Fibroblast of lung (primary cell): ENCODE data around the gene LRRC71. TPM values are rescaled to one million over a fixed set of nuclear protein-coding genes. Genes with fewer than 3 reads are reported as not detected.

Experiments
- DNase-seq, 2 donors: peaks; one replicate each; pipeline versions ENCODE4 v3.0.0 to v3.0.0-alpha.2; 2010; ENCODE audit warnings: low read depth in 2 of 2
- H2AFZ ChIP-seq: 2 replicates; pipeline ENCODE4 v1.5.1; 2012; ENCODE audit warnings: low read length, control low read depth, inconsistent platforms
- H3K27ac ChIP-seq: 2 replicates; pipeline ENCODE4 v1.5.1; 2011; ENCODE audit warnings: low read length, control low read depth; ENCODE audit not compliant: insufficient read depth
- H3K27me3 ChIP-seq: 2 replicates; pipeline ENCODE4 v1.5.1; 2011; ENCODE audit warnings: mild to moderate bottlenecking, low read length; ENCODE audit not compliant: control insufficient read depth, insufficient read depth
- H3K36me3 ChIP-seq: 2 replicates; pipeline ENCODE4 v1.5.1; 2011; ENCODE audit warnings: low read length; ENCODE audit not compliant: control insufficient read depth, insufficient read depth
- H3K4me1 ChIP-seq: 2 replicates; pipeline ENCODE4 v1.5.1; 2011; ENCODE audit warnings: low read length; ENCODE audit not compliant: control insufficient read depth, insufficient read depth; ENCODE audit errors: extremely low read depth
- H3K4me2 ChIP-seq: 2 replicates; pipeline ENCODE4 v1.5.1; 2011; ENCODE audit warnings: low read length, control low read depth; ENCODE audit not compliant: insufficient read depth; ENCODE audit errors: extremely low read depth
- H3K4me3 ChIP-seq, 4 experiments: fragments of 200-600 bp in 1 of 4; sonication (generic) in 1 of 4; replicated peaks in 1 of 4; 2 replicates each; pipeline ENCODE4 v1.5.1; 2011 to 2016; ENCODE audit warnings: low read length in 4 of 4, low read depth in 3 of 4, mild to moderate bottlenecking in 3 of 4, control low read depth in 2 of 4, inconsistent platforms in 1 of 4, mixed read lengths in 1 of 4; ENCODE audit not compliant: insufficient read depth in 1 of 4; ENCODE audit errors: control extremely low read depth in 1 of 4
- H3K79me2 ChIP-seq: 2 replicates; pipeline ENCODE4 v1.5.1; 2012; ENCODE audit warnings: mild to moderate bottlenecking, low read length, inconsistent platforms; ENCODE audit not compliant: control insufficient read depth, insufficient read depth
- H3K9ac ChIP-seq: 2 replicates; pipeline ENCODE4 v1.5.1; 2011; ENCODE audit warnings: mild to moderate bottlenecking, low read length, control low read depth; ENCODE audit not compliant: insufficient read depth
- H3K9me3 ChIP-seq: 2 replicates; pipeline ENCODE4 v1.5.1; 2012; ENCODE audit warnings: low read depth, low read length; ENCODE audit not compliant: control insufficient read depth, insufficient read depth
- H4K20me1 ChIP-seq: 2 replicates; pipeline ENCODE4 v1.5.1; 2011; ENCODE audit warnings: low read length; ENCODE audit not compliant: control insufficient read depth, insufficient read depth; ENCODE audit errors: extremely low read depth
- EZH2 ChIP-seq: IDR thresholded peaks from 2 replicates; pipeline ENCODE4 v1.5.1; 2012; ENCODE audit warnings: low read length, control low read depth, mild to moderate bottlenecking; ENCODE audit errors: missing control alignments
- polyA plus RNA-seq, 2 donors: library from polyadenylated mRNA; depleted of rRNA in 1 of 2; stranded (reverse) in 1 of 2; unstranded in 1 of 2; fragments of >200 nt; gene quantifications; 2 replicates each; pipeline ENCODE4 v1.2.1, GENCODE V29; 2011 to 2012; ENCODE audit warnings: missing spikeins in 1 of 2
- total RNA-seq: library from RNA; depleted of rRNA; stranded (reverse); fragments of >200 nt; gene quantifications from 2 replicates; pipeline ENCODE4 v1.2.1, GENCODE V29; 2014
- TF ChIP-seq, protein P1 (sequence below), 2 donors: IDR thresholded peaks in 1 of 2; conservative IDR thresholded peaks in 1 of 2; 1 replicate in 1 of 2; 2 replicates in 1 of 2; pipeline ENCODE4 v1.5.1; 2011 to 2012; ENCODE audit warnings: low read length in 2 of 2, control low read depth in 1 of 2, inconsistent platforms in 1 of 2, low read depth in 1 of 2, mild to moderate bottlenecking in 1 of 2

LRRC71 gene
- total and polyA plus RNA-seq, 2 donors (not counting 1 experiment from before 2014, with no cell fraction given): 1.8 TPM; not detected in 1

DNA sequence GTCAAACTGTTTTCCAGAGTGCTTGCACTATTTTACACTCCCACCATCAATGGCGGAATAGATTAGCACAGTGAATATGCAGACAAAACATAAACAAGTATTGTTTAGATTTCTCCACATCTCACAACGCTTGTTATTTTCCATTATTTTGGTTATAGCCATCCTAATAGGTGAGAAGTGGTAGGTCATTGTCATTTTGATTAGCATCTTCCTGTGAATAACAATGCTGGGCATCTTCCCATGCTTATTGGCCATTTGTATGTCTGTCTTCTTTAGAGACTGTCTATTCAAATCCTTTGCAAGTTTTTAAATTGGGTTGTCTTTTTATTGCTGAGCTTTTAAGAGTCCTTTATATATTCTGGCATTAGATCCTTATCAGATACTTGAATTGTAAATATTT lies 54.7 kb downstream of the LRRC71 start:
- no peaks in the 10 kb centered on the region for H3K9me3 ChIP-seq
- H4K20me1 ChIP-seq: no peaks in the 10 kb centered on the region
- H3K79me2 ChIP-seq: no peaks in the 10 kb centered on the region
- no peak overlapping the region for H3K9ac ChIP-seq
- no peak overlapping the region for H3K4me3 ChIP-seq
- TF ChIP-seq, protein P1, sequence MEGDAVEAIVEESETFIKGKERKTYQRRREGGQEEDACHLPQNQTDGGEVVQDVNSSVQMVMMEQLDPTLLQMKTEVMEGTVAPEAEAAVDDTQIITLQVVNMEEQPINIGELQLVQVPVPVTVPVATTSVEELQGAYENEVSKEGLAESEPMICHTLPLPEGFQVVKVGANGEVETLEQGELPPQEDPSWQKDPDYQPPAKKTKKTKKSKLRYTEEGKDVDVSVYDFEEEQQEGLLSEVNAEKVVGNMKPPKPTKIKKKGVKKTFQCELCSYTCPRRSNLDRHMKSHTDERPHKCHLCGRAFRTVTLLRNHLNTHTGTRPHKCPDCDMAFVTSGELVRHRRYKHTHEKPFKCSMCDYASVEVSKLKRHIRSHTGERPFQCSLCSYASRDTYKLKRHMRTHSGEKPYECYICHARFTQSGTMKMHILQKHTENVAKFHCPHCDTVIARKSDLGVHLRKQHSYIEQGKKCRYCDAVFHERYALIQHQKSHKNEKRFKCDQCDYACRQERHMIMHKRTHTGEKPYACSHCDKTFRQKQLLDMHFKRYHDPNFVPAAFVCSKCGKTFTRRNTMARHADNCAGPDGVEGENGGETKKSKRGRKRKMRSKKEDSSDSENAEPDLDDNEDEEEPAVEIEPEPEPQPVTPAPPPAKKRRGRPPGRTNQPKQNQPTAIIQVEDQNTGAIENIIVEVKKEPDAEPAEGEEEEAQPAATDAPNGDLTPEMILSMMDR (conservative IDR thresholded peaks at IDR 0.05 in 1 of 2, IDR thresholded peaks at IDR 0.05 in 1 of 2; ENCODE audit: low read depth in 1 of 2, low read length in 2 of 2): no peak
- no peak for TF ChIP-seq EZH2
- H2AFZ ChIP-seq: no peak overlapping the region
- H3K27ac ChIP-seq: no peak overlapping the region
- H3K27me3 ChIP-seq: no peaks in the 10 kb centered on the region
- DNase-seq: no peak
- H3K4me2 ChIP-seq: no peak overlapping the region
- no peaks in the 10 kb centered on the region for H3K4me1 ChIP-seq
- H3K36me3 ChIP-seq: peaks cover 12% of the 10 kb centered on the region

DNA sequence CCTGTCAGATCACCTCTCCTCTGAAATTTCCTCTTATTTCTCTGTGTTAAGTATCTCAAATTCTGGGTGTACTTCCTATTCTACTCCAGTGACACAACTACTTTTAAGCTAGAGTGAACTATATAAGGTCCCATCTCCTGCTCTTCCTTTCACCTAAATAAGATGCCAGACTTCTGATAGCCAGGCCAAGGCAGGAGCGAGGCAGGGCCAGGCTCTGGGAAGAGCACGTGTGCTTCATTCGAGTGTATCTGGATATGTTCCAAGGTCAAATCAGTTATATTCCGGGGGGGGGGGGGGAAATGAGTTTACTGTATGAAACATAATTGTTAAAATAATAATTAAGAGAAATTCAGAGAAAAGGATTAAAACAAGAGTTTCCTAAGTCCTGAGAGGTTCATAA lies 60.1 kb downstream of the LRRC71 start:
- H3K27ac ChIP-seq: no peak overlapping the region
- H3K9ac ChIP-seq: no peak overlapping the region
- no peaks in the 10 kb centered on the region for H3K79me2 ChIP-seq
- H3K27me3 ChIP-seq: no peaks in the 10 kb centered on the region
- DNase-seq: no peak
- no peaks in the 10 kb centered on the region for H3K9me3 ChIP-seq
- no peak overlapping the region for H3K4me2 ChIP-seq
- H2AFZ ChIP-seq: no peak overlapping the region
- H4K20me1 ChIP-seq: no peaks in the 10 kb centered on the region
- H3K4me1 ChIP-seq: no peaks in the 10 kb centered on the region
- H3K36me3 ChIP-seq: peaks cover 9% of the 10 kb centered on the region
- no peak for TF ChIP-seq EZH2
- TF ChIP-seq, protein P1 (conservative IDR thresholded peaks at IDR 0.05 in 1 of 2, IDR thresholded peaks at IDR 0.05 in 1 of 2; ENCODE audit: low read depth in 1 of 2, low read length in 2 of 2): no peak
- H3K4me3 ChIP-seq: no peak overlapping the region

Other genes with a start within 250 kb of the LRRC71 start
- 44.2 and 87.4 TPM in 2 replicates for gene NES, start 243.2 kb upstream of the LRRC71 start, total RNA-seq
- 23.0 and 34.6 TPM in 2 replicates for gene NES, start 243.2 kb upstream of the LRRC71 start, polyA plus RNA-seq
- gene CRABP2, start 215.0 kb upstream of the LRRC71 start, total RNA-seq: 33.4 and 70.4 TPM in 2 replicates
- gene CRABP2, start 215.0 kb upstream of the LRRC71 start, polyA plus RNA-seq: 48.9 and 184 TPM in 2 replicates
- 12.6 and 17.3 TPM in 2 replicates for gene METTL25B, start 192.2 kb upstream of the LRRC71 start, total RNA-seq
- 5.5 and 6.4 TPM in 2 replicates for gene METTL25B, start 192.2 kb upstream of the LRRC71 start, polyA plus RNA-seq
- gene ISG20L2, start 191.9 kb upstream of the LRRC71 start, total RNA-seq: 5.4 and 5.8 TPM in 2 replicates
- 23.6 and 29.9 TPM in 2 replicates for gene ISG20L2, start 191.9 kb upstream of the LRRC71 start, polyA plus RNA-seq
- 39.8 and 58.8 TPM in 2 replicates for gene MRPL24, start 179.5 kb upstream of the LRRC71 start, total RNA-seq
- 67.2 and 108 TPM in 2 replicates for gene MRPL24, start 179.5 kb upstream of the LRRC71 start, polyA plus RNA-seq
- 108 and 138 TPM in 2 replicates for gene HDGF, start 169.0 kb upstream of the LRRC71 start, total RNA-seq
- gene HDGF, start 169.0 kb upstream of the LRRC71 start, polyA plus RNA-seq: 99.1 and 126 TPM in 2 replicates
- gene PRCC, start 153.1 kb upstream of the LRRC71 start, total RNA-seq: 10.5 and 13.2 TPM in 2 replicates
- gene PRCC, start 153.1 kb upstream of the LRRC71 start, polyA plus RNA-seq: 52.0 and 75.8 TPM in 2 replicates
- gene SH2D2A, start 103.8 kb upstream of the LRRC71 start, total RNA-seq: not detected in 2 replicates
- gene SH2D2A, start 103.8 kb upstream of the LRRC71 start, polyA plus RNA-seq: not detected in 2 replicates
- not detected in 2 replicates for gene INSRR, start 61.5 kb upstream of the LRRC71 start, total RNA-seq
- gene INSRR, start 61.5 kb upstream of the LRRC71 start, polyA plus RNA-seq: not detected in 2 replicates
- gene NTRK1, start 59.8 kb upstream of the LRRC71 start, total RNA-seq: not detected in 2 replicates
- not detected in 2 replicates for gene NTRK1, start 59.8 kb upstream of the LRRC71 start, polyA plus RNA-seq
- 2.3 and 2.6 TPM in 2 replicates for gene PEAR1, start 26.9 kb upstream of the LRRC71 start, total RNA-seq
- gene PEAR1, start 26.9 kb upstream of the LRRC71 start, polyA plus RNA-seq: 13.5 and 41.5 TPM in 2 replicates
- 28.0 and 29.1 TPM in 2 replicates for gene ARHGEF11, start 125.1 kb downstream of the LRRC71 start, total RNA-seq
- 12.8 and 19.5 TPM in 2 replicates for gene ARHGEF11, start 125.1 kb downstream of the LRRC71 start, polyA plus RNA-seq
- gene ETV3L, start 179.2 kb downstream of the LRRC71 start, total RNA-seq: not detected in 2 replicates
- gene ETV3L, start 179.2 kb downstream of the LRRC71 start, polyA plus RNA-seq: not detected in 2 replicates
- 11.3 and 11.4 TPM in 2 replicates for gene ETV3, start 217.8 kb downstream of the LRRC71 start, total RNA-seq
- 8.9 and 9.9 TPM in 2 replicates for gene ETV3, start 217.8 kb downstream of the LRRC71 start, polyA plus RNA-seq